ENCODE data around the gene IRF9.

Gene IRF9

DNA sequence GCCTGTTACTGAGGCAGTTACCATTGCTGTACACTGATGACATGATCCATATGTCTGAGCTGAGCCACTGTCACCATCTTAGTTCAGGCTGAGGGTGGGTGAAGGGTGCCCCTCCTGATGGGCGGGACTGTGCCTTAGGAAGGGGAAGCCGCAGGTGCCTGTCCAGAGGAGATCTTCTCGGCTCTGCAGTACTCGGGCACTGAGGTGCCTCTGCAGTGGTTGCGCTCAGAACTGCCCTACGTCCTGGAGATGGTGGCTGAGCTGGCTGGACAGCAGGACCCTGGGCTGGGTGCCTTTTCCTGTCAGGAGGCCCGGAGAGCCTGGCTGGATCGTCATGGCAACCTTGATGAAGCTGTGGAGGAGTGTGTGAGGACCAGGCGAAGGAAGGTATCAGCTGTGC is 10.1 kb upstream of the IRF9 start:
- H4K20me1 ChIP-seq (ENCODE audit: insufficient read depth), result no peaks in the 10 kb centered on the region
- H3K36me3 ChIP-seq (ENCODE audit: insufficient read depth), result no peaks in the 10 kb centered on the region
- H3K4me1 ChIP-seq (ENCODE audit: low read depth, poor library complexity, severe bottlenecking), result no peaks in the 10 kb centered on the region
- peaks cover 7% of the 10 kb centered on the region; the same call in 1 of the 2 replicates for H3K79me2 ChIP-seq (ENCODE audit: insufficient read depth, low read depth)
- H3K4me2 ChIP-seq, result no peak overlapping the region
- H3K27me3 ChIP-seq (ENCODE audit: insufficient read depth, low read depth), result no peaks in the 10 kb centered on the region
- H2AFZ ChIP-seq (ENCODE audit: low read depth), result no peak overlapping the region
- TF ChIP-seq CTCF (conservative IDR thresholded peaks at IDR 0.05; ENCODE audit: low read depth, low read length), result no peak
- H3K9ac ChIP-seq, result no peak overlapping the region
- H3K27ac ChIP-seq, result no peak overlapping the region
- H3K4me3 ChIP-seq (IDR thresholded peaks at IDR 0.05; ENCODE audit: insufficient read depth, low read depth, low read length), result no peak overlapping the region

DNA sequence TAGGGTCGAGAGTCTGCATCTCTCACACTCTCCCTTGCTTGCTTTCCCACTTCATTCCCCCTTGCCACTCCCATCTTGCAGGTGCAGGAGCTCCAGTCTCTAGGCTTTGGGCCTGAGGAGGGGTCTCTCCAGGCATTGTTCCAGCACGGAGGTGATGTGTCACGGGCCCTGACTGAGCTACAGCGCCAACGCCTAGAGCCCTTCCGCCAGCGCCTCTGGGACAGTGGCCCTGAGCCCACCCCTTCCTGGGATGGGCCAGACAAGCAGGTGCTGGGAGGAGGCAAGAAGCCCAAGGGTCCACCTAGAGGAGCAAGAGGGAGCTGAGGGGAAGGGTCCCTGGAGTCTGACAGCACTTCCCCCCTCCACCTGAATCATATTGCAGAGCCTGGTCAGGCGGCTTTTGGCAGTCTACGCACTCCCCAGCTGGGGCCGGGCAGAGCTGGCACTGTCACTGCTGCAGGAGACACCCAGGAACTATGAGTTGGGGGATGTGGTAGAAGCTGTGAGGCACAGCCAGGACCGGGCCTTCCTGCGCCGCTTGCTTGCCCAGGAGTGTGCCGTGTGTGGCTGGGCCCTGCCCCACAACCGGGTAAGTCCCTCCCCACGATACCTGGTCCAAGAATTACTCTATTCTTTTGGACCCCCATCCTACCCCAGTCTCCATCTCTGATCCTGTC is 9.5 kb upstream of the IRF9 start:
- no peaks in the 10 kb centered on the region for H4K20me1 ChIP-seq (ENCODE audit: insufficient read depth)
- TF ChIP-seq CTCF (conservative IDR thresholded peaks at IDR 0.05; ENCODE audit: low read depth, low read length), result no peak
- no peak overlapping the region for H3K4me2 ChIP-seq
- H3K9ac ChIP-seq, result no peak overlapping the region
- H3K36me3 ChIP-seq (ENCODE audit: insufficient read depth), result no peaks in the 10 kb centered on the region
- H3K79me2 ChIP-seq (ENCODE audit: insufficient read depth, low read depth), result peaks cover 4% of the 10 kb centered on the region; the same call in 1 of the 2 replicates
- H3K4me3 ChIP-seq (IDR thresholded peaks at IDR 0.05; ENCODE audit: insufficient read depth, low read depth, low read length), result no peak overlapping the region
- no peak overlapping the region for H2AFZ ChIP-seq (ENCODE audit: low read depth)
- H3K27ac ChIP-seq, result no peak overlapping the region
- no peaks in the 10 kb centered on the region for H3K27me3 ChIP-seq (ENCODE audit: insufficient read depth, low read depth)
- H3K4me1 ChIP-seq (ENCODE audit: low read depth, poor library complexity, severe bottlenecking), result no peaks in the 10 kb centered on the region

GRCh38 chr14:24155100-24155499 is 6.0 kb upstream of the IRF9 start:
- Histone ChIP-seq H4K20me1 (ENCODE audit: insufficient read depth) (no peaks in the 10 kb centered on the region), H3K36me3 (ENCODE audit: insufficient read depth) (no peaks in the 10 kb centered on the region), H3K27me3 (ENCODE audit: insufficient read depth, low read depth) (no peaks in the 10 kb centered on the region), H3K4me1 (ENCODE audit: low read depth, poor library complexity, severe bottlenecking) (no peaks in the 10 kb centered on the region), H3K27ac (no peak overlapping the region), H3K4me2 (no peak overlapping the region), H3K79me2 (ENCODE audit: insufficient read depth, low read depth) (no peaks in the 10 kb centered on the region), H2AFZ (ENCODE audit: low read depth) (no peak overlapping the region), H3K4me3 (IDR thresholded peaks at IDR 0.05; ENCODE audit: insufficient read depth, low read depth, low read length) (no peak overlapping the region), H3K9ac (no peak overlapping the region)
- no peak for TF ChIP-seq CTCF (conservative IDR thresholded peaks at IDR 0.05; ENCODE audit: low read depth, low read length)

- Histone ChIP-seq H3K27ac (no peak overlapping the region), H3K27me3 (ENCODE audit: insufficient read depth, low read depth) (no peaks in the 10 kb centered on the region), H3K79me2 (ENCODE audit: insufficient read depth, low read depth) (no peaks in the 10 kb centered on the region), H3K4me3 (IDR thresholded peaks at IDR 0.05; ENCODE audit: insufficient read depth, low read depth, low read length) (no peak overlapping the region), H3K9ac (no peak overlapping the region), H2AFZ (ENCODE audit: low read depth) (no peak overlapping the region), H4K20me1 (ENCODE audit: insufficient read depth) (no peaks in the 10 kb centered on the region), H3K36me3 (ENCODE audit: insufficient read depth) (no peaks in the 10 kb centered on the region), H3K4me2 (no peak overlapping the region), H3K4me1 (ENCODE audit: low read depth, poor library complexity, severe bottlenecking) (peaks cover 11% of the 10 kb centered on the region)
- no peak for TF ChIP-seq CTCF (conservative IDR thresholded peaks at IDR 0.05; ENCODE audit: low read depth, low read length)
These were observed 4.2 kb upstream of the IRF9 start for GRCh38 chr14:24156840-24157239.
